Stimulated activated CD4-positive, alpha-beta T cell treated with anti-CD3 and anti-CD28 coated beads, Interleukin-15, amount 100 ng/mL, for 48 hours (primary cell): Measurements from ENCODE around the gene ARAP1.

ENCODE experiments used
- DNase-seq, 2 donors: peaks; one replicate each; pipeline ENCODE4 v3.0.0-alpha.2; 2020; ENCODE audit warnings: low read depth in 2 of 2

The ARAP1 gene

DNA sequence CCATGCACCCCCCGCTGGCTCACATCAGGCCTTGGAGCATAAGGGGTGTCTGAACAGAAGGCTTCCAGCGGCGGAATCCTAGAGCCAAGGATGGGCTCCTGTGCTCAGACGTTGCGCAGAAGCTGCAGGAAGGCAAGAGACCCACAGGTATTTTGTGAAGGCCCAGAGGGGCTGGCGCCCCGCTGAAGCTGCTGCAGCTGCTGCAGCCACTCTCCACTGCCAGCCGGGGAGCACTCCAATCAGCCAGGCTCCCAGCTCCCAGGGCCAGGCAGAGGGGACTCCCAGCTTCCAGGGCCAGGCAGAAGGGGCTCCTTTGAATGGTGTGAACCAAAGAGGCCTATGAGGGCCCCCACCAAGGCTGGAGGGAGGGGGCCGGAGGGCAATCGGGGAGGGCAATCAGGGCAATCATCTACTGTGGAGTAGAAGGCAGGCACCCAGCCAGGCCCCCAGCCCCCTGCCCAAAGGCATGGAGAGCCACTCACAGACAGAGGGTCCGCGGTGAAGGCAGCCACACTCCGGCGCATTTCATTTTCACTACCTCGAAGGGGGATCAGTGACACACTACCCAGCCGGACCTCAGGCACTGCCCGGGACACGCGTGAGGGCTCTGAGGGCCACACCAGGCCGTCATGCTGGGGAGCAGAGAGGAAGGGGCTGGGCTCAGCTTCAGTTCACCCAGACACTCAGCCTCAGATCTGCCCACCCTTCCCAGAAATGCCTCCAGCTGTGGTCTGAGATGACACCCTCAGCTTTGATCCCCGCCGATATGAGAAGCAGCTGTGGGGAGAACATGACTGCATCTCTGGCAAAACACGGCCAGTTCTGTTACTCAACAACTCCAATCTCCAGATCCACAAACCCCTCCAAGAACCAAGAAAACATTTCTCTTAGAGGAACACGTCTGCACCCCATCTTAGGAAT is 66.4 kb downstream of the ARAP1 start:
- peak; percentile 49 to 56 for DNase-seq

DNA sequence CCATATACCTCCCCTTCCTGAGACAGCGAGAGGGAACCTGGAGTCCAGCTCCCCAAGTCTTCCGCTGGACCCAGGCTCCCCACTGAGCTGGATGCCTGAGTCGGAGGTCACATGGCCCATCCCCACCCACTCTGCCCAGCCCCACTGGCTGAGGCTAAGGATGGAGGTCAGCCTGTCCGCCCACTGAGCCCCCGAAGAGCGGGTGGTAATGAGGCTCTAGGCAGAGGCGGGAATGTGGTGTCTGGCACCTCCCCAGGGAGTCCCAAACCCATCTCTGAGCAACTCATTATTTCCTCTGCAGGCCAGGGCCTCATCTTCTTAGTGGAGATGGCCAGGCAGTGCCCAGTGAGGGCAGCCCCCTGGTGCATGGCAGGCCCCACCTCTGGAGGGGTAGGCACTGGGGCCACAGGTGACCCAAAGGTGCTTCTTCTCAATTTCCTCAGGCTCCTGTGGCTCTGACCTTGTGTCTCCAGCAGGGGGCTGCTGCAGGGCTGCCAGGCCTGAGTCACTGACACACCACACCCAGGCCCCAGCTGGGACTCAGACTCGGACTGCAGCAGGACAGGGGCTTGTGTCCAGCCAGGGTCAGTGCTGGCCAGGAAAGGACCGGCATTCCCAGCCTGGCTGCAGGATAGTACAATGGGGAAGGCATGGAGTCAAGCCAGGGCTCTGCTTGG is 67.8 kb downstream of the ARAP1 start:
- peak; percentile 22 to 50 for DNase-seq

- DNase-seq = peak; percentile 35 to 53
These were observed 68.4 kb downstream of the ARAP1 start for GRCh38 chr11:72683782-72684200.

GRCh38 chr11:72682858-72683243 is 69.4 kb downstream of the ARAP1 start:
- no peak for DNase-seq

- no peak for DNase-seq
These were observed 69.9 kb downstream of the ARAP1 start for GRCh38 chr11:72682238-72682857.

GRCh38 chr11:72681226-72682153 is 70.7 kb downstream of the ARAP1 start:
- DNase-seq = no peak

- DNase-seq = no peak
These were observed 71.5 kb downstream of the ARAP1 start for GRCh38 chr11:72680624-72681158.

DNA sequence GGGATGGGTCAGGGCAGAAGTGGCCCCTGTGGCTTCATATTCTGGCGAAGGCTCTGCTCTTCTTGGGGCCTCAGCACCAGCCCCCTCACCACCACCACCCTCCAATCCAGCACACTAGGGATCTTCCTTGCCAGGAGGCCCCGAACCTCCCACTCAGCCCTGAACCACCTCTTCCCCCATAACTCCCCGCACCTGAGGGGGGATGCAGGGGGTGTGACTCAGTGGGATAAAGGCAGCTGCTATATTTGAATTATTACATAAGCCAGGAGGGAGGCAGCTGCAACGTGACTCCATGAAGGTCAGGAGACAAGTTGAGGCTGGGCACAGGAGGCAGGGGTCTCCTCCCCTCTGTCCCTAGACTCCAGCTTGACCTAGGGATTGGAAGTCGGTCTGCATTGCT is 72.3 kb downstream of the ARAP1 start:
- no peak for DNase-seq

DNA sequence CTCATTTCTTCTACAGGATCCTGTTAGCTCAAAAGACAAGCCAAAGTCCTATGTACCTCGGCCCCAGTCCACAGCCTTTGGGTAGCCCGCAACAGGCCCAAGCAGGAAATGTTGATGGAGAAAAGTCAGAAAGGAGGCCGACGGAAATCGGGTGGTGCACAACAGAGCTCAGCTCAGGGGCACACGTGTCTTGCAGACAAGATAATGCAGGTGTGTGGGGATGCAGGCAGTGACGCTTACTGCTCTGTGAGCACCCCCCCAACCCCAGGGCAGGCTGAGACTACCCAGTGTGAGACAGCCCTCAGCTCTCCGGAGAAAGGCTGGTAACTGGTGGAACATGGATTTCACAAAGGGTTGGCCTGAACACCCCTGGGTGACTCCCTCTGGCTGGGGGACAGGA is 73.7 kb downstream of the ARAP1 start:
- no peak for DNase-seq

GRCh38 chr11:72676861-72677341 is 75.3 kb downstream of the ARAP1 start:
- DNase-seq = peak; percentile 47 to 61

GRCh38 chr11:72675221-72675620 is 77.0 kb downstream of the ARAP1 start:
- DNase-seq = no peak

GRCh38 chr11:72673943-72674828 is 78.0 kb downstream of the ARAP1 start, which contains the start of gene PDE2A:
PDE2A (minus strand) TSS chr11:72674422; CDS start chr11:72674207, 215 bp downstream.
- DNase-seq = no peak

GRCh38 chr11:72673284-72673942 is 78.8 kb downstream of the ARAP1 start:
- DNase-seq = no peak

DNA sequence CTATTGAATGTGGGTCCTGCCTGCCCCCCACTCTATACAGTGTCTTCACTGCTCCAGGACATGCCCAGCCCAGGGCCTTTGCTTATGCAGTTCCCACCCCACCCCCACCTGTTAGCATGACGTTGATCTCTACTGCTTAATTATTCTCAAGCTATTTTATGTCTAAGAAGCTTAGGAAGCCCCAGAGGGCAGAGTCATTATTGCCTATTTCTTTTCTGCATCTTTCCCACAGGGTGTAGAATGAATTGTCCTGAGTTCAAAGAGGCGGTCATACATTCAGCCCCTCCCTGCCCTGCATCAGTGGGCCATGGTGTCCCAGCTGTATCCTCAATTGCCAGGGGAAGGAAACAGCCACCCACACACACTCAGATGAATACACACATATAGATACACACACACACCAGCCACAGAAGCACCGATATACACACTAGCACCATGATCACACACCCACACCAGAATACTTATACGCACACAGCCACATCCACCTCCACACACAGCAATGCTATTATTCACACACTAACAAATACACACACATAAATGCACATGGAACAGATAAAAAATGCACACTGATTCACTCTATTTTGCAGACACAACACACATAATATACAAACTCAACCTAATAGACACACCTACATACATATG is 79.5 kb downstream of the ARAP1 start:
- DNase-seq = no peak

DNA sequence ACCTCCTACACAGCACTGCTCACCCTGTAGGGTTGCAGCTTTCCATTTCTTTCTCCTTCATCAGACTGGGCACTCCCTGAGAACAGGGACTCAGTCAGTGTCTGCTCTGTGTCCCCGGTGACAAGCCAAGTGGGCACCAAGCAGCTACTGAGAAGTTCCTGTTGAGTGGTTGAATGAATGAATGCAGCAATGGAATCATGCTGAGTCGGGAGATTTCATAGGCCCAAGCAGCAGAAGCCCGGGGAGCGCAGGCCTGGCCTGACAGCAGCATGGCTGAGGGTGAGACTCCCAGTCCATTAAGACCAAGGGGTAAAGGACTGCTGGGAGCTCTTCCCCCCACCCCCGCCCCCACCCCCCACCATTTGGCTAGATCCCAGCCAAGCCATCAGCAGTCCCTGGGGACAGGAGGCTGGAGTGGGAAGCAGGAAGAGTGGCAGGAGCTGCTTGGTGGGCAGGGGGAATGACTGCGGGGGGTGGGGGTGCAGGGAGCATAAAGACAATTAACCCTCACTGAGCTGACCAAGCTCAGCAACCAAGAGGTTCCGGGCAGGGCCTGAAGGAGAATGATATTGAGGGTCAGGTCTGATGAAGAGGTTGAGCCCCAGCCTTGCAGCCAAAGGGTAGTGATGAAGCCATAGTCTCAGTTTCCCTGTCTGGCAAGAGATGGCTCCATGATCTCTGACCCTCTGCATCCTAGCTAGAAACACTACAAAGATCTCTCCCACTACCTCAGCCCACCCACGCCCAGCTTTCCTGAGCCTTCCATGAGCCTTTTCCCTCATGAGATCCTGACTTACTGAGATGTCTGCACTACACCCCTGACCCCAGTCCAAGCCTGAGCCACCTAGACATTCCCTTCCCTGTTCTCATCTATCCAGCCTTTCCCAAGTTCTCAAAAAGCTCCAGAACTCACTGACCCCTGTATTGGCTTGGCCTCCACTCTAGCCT is 80.8 kb downstream of the ARAP1 start:
- no peak for DNase-seq

- no peak for DNase-seq
These were observed 82.2 kb downstream of the ARAP1 start for GRCh38 chr11:72670041-72670440.

DNA sequence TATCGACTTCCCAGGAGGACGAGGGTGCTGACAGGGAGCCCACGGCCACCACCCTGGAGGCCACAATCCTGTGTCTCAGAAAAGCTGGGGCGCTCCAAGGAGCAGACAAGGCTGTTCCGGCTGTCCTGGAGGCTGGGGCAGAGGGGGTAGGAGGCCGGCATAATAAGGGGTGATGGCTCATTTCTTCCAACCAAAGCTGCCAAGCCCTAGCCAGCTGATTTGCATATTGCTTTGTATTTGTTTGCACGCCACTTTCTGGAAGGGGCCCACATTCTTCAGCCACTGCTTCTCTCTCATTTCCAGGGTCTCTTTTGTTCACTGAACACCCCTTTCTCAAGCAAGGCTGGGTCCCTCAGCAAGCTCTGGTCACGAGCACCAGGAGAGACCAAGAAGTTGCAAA is 82.7 kb downstream of the ARAP1 start:
- no peak for DNase-seq
